Stimulated activated CD8-positive, alpha-beta memory T cell treated with anti-CD3 and anti-CD28 coated beads, Interleukin-15, amount 100 ng/mL, for 4 hours (primary cell): ENCODE data around the gene TMEM115.

Experiments
- DNase-seq, 2 donors: peaks; one replicate each; pipeline ENCODE4 v3.0.0-alpha.2; 2020; ENCODE audit warnings: low read depth in 2 of 2

Gene TMEM115

GRCh38 chr3:50378024-50378423 lies 18.7 kb upstream of the TMEM115 start:
- DNase-seq = no peak

- no peak for DNase-seq
These were observed 16.1 kb upstream of the TMEM115 start for GRCh38 chr3:50375258-50375931.

GRCh38 chr3:50374363-50375257 lies 15.3 kb upstream of the TMEM115 start:
- DNase-seq = no peak

- no peak for DNase-seq
These were observed 14.1 kb upstream of the TMEM115 start for GRCh38 chr3:50373146-50374051.

GRCh38 chr3:50372349-50372748 lies 13.0 kb upstream of the TMEM115 start:
- DNase-seq = no peak

- DNase-seq = no peak
These were observed 11.9 kb upstream of the TMEM115 start for GRCh38 chr3:50371133-50371685.

- no peak for DNase-seq
These were observed 11.3 kb upstream of the TMEM115 start for GRCh38 chr3:50370594-50370993.

- DNase-seq = no peak
These were observed 9.8 kb upstream of the TMEM115 start for GRCh38 chr3:50369012-50369670.

- no peak for DNase-seq
These were observed 6.5 kb upstream of the TMEM115 start for GRCh38 chr3:50365842-50366220.

- peak; percentile 82 to 89 for DNase-seq
These were observed 5.9 kb upstream of the TMEM115 start for GRCh38 chr3:50365080-50365841.

GRCh38 chr3:50364573-50365079 lies 5.3 kb upstream of the TMEM115 start:
- no peak for DNase-seq

- no peak for DNase-seq
These were observed 414 bp upstream of the TMEM115 start for GRCh38 chr3:50359760-50360110.

GRCh38 chr3:50358355-50358910 lies 888 bp downstream of the TMEM115 start:
- no peak for DNase-seq

- no peak for DNase-seq
These were observed 1.8 kb downstream of the TMEM115 start for GRCh38 chr3:50357481-50357880.

- DNase-seq = no peak
These were observed 2.8 kb downstream of the TMEM115 start for GRCh38 chr3:50356553-50356952.

GRCh38 chr3:50355829-50356552 lies 3.3 kb downstream of the TMEM115 start:
- DNase-seq = no peak

GRCh38 chr3:50354850-50355249 lies 4.5 kb downstream of the TMEM115 start:
- DNase-seq = no peak

- DNase-seq = no peak
These were observed 5.0 kb downstream of the TMEM115 start for GRCh38 chr3:50354186-50354764.
